Dendritic cell treated with granulocyte-macrophage colony-stimulating factor and Interleukin-4, amounts not matched to agents 40 ng/mL and 50 ng/mL, for 4 days (primary cell): Measurements from ENCODE around the gene ARHGAP22.

Experiments used
- H3K27ac Mint-ChIP-seq: one replicate; pipeline ENCODE4 v1.8.0; 2022; ENCODE audit warnings: mild to moderate bottlenecking, mixed read lengths
- H3K27me3 Mint-ChIP-seq: one replicate; pipeline ENCODE4 v1.8.0; 2022; ENCODE audit warnings: mild to moderate bottlenecking, mixed read lengths
- H3K36me3 Mint-ChIP-seq: one replicate; pipeline ENCODE4 v1.8.0; 2022; ENCODE audit warnings: low read depth, mixed read lengths
- H3K4me1 Mint-ChIP-seq: one replicate; pipeline ENCODE4 v1.8.0; 2022; ENCODE audit warnings: low read depth, mixed read lengths
- H3K4me3 Mint-ChIP-seq: one replicate; pipeline ENCODE4 v1.8.0; 2022; ENCODE audit warnings: mild to moderate bottlenecking, moderate library complexity, mixed read lengths
- H3K9me3 Mint-ChIP-seq: one replicate; pipeline ENCODE4 v1.8.0; 2022; ENCODE audit warnings: mixed read lengths
- intact Hi-C: fragments of 100-400 bp; cut with micrococcal nuclease; formaldehyde crosslinking; loops from one replicate; pipeline ENCODE4 v1.15.0; 2022

ARHGAP22 gene

DNA sequence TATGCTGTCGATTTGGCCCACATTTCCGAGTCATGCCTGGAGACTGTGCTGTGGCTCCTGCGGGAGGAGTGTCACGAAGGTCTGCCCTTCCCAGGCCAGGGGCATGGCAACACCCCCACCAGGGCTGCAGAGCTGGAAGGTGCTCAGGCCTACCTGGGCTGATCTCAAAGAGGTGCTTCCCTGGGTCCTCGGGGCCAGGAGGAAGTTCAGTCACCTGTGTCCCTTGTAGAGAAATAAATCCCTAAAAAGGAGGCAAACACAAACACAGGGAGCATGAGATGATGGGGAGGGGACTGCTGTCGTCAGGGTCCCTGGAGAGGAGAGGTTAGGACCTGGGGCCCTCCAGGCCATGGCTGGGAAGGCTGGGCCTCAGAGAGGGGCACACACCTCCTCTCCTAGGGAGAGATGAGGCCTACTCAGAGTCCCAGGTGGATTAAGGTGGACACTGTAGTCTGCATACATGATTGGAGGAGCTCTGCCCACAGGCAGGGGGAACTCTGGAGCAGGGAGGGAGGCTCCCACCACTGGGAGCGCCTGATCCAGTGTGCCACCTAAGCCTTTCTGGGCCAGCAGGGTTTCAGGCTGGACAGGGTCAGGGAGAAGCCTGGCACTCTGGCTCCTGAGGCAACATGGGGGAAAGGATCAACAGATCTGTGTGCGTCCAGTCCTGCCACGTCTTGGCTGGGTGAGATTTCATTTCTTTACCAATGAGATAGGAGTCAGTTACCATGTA is 49.4 kb downstream of the ARHGAP22 start:
- peaks cover 5% of the 10 kb centered on the region for H3K27me3 Mint-ChIP-seq
- H3K27ac Mint-ChIP-seq, result peak overlapping the region; percentile 5
- H3K36me3 Mint-ChIP-seq, result peaks cover 43% of the 10 kb centered on the region
- intact Hi-C loops, result no loop called here
- peaks cover 29% of the 10 kb centered on the region for H3K4me1 Mint-ChIP-seq
- H3K4me3 Mint-ChIP-seq, result no peak overlapping the region
- no peaks in the 10 kb centered on the region for H3K9me3 Mint-ChIP-seq

- Mint-ChIP-seq H3K4me3 (no peak overlapping the region), H3K36me3 (peaks cover 51% of the 10 kb centered on the region), H3K27me3 (peaks cover 9% of the 10 kb centered on the region), H3K27ac (peak overlapping the region; percentile 5), H3K4me1 (peaks cover 29% of the 10 kb centered on the region), H3K9me3 (no peaks in the 10 kb centered on the region)
- intact Hi-C loops, result loop anchor here (5.0 kb wide), 1 partner anchor 192 kb away; no protein-coding TSS in a partner anchor
These were observed 50.2 kb downstream of the ARHGAP22 start for GRCh38 chr10:48554656-48555055.

GRCh38 chr10:48554246-48554645 is 50.6 kb downstream of the ARHGAP22 start:
- Mint-ChIP-seq H3K4me3 (no peak overlapping the region), H3K4me1 (peaks cover 29% of the 10 kb centered on the region), H3K36me3 (peaks cover 53% of the 10 kb centered on the region), H3K9me3 (no peaks in the 10 kb centered on the region), H3K27ac (no peak overlapping the region), H3K27me3 (peaks cover 9% of the 10 kb centered on the region)
- intact Hi-C loops, result loop anchor here (5.0 kb wide), 1 partner anchor 192 kb away; no protein-coding TSS in a partner anchor

- intact Hi-C loops, result loop anchor here (1.0 to 5.0 kb wide), 3 partner anchors 52 to 191 kb away; partner anchors contain the start of gene ARHGAP22
- peaks cover 9% of the 10 kb centered on the region for H3K27me3 Mint-ChIP-seq
- peaks cover 55% of the 10 kb centered on the region for H3K36me3 Mint-ChIP-seq
- H3K4me1 Mint-ChIP-seq, result peaks cover 29% of the 10 kb centered on the region
- peak overlapping the region; percentile 47 for H3K27ac Mint-ChIP-seq
- H3K4me3 Mint-ChIP-seq, result no peak overlapping the region
- H3K9me3 Mint-ChIP-seq, result no peaks in the 10 kb centered on the region
These were observed 51.8 kb downstream of the ARHGAP22 start for GRCh38 chr10:48552946-48553564.

- Mint-ChIP-seq H3K9me3 (no peaks in the 10 kb centered on the region), H3K27ac (peak overlapping the region; percentile 47), H3K27me3 (peaks cover 10% of the 10 kb centered on the region), H3K4me3 (no peak overlapping the region), H3K4me1 (peaks cover 29% of the 10 kb centered on the region), H3K36me3 (peaks cover 66% of the 10 kb centered on the region)
- intact Hi-C loops, result loop anchor here (1.0 to 5.0 kb wide), 3 partner anchors 53 to 190 kb away; partner anchors contain the start of gene ARHGAP22
These were observed 52.8 kb downstream of the ARHGAP22 start for GRCh38 chr10:48551861-48552591.

GRCh38 chr10:48550977-48551376 is 53.9 kb downstream of the ARHGAP22 start:
- H3K4me3 Mint-ChIP-seq, result no peak overlapping the region
- H3K4me1 Mint-ChIP-seq, result peaks cover 29% of the 10 kb centered on the region
- no peak overlapping the region for H3K27ac Mint-ChIP-seq
- H3K36me3 Mint-ChIP-seq, result peaks cover 67% of the 10 kb centered on the region
- no peaks in the 10 kb centered on the region for H3K9me3 Mint-ChIP-seq
- intact Hi-C loops, result loop anchor here (5.0 kb wide), 1 partner anchor 189 kb away; no protein-coding TSS in a partner anchor
- H3K27me3 Mint-ChIP-seq, result peaks cover 10% of the 10 kb centered on the region

GRCh38 chr10:48550071-48550691 is 54.7 kb downstream of the ARHGAP22 start:
- intact Hi-C loops, result loop anchor here (5.0 kb wide), 1 partner anchor 188 kb away; no protein-coding TSS in a partner anchor
- no peak overlapping the region for H3K27ac Mint-ChIP-seq
- H3K4me3 Mint-ChIP-seq, result no peak overlapping the region
- H3K9me3 Mint-ChIP-seq, result no peaks in the 10 kb centered on the region
- peaks cover 28% of the 10 kb centered on the region for H3K4me1 Mint-ChIP-seq
- H3K36me3 Mint-ChIP-seq, result peaks cover 59% of the 10 kb centered on the region
- H3K27me3 Mint-ChIP-seq, result peaks cover 10% of the 10 kb centered on the region

- H3K36me3 Mint-ChIP-seq, result peaks cover 50% of the 10 kb centered on the region
- H3K27me3 Mint-ChIP-seq, result peaks cover 9% of the 10 kb centered on the region
- no peak overlapping the region for H3K27ac Mint-ChIP-seq
- intact Hi-C loops, result no loop called here
- H3K4me1 Mint-ChIP-seq, result peaks cover 20% of the 10 kb centered on the region
- H3K9me3 Mint-ChIP-seq, result no peaks in the 10 kb centered on the region
- H3K4me3 Mint-ChIP-seq, result no peak overlapping the region
These were observed 55.6 kb downstream of the ARHGAP22 start for GRCh38 chr10:48549236-48549635.

- no peak overlapping the region for H3K4me3 Mint-ChIP-seq
- H3K9me3 Mint-ChIP-seq, result no peaks in the 10 kb centered on the region
- intact Hi-C loops, result no loop called here
- H3K27me3 Mint-ChIP-seq, result peaks cover 9% of the 10 kb centered on the region
- H3K4me1 Mint-ChIP-seq, result peaks cover 21% of the 10 kb centered on the region
- peaks cover 44% of the 10 kb centered on the region for H3K36me3 Mint-ChIP-seq
- no peak overlapping the region for H3K27ac Mint-ChIP-seq
These were observed 56.2 kb downstream of the ARHGAP22 start for GRCh38 chr10:48548531-48549135.

- no peak overlapping the region for H3K27ac Mint-ChIP-seq
- peaks cover 23% of the 10 kb centered on the region for H3K4me1 Mint-ChIP-seq
- no peaks in the 10 kb centered on the region for H3K9me3 Mint-ChIP-seq
- peaks cover 9% of the 10 kb centered on the region for H3K27me3 Mint-ChIP-seq
- H3K4me3 Mint-ChIP-seq, result no peak overlapping the region
- intact Hi-C loops, result no loop called here
- peaks cover 38% of the 10 kb centered on the region for H3K36me3 Mint-ChIP-seq
These were observed 56.9 kb downstream of the ARHGAP22 start for GRCh38 chr10:48547981-48548380.

- H3K27ac Mint-ChIP-seq, result no peak overlapping the region
- H3K4me3 Mint-ChIP-seq, result no peak overlapping the region
- peaks cover 32% of the 10 kb centered on the region for H3K36me3 Mint-ChIP-seq
- peaks cover 17% of the 10 kb centered on the region for H3K4me1 Mint-ChIP-seq
- H3K27me3 Mint-ChIP-seq, result peaks cover 10% of the 10 kb centered on the region
- no peaks in the 10 kb centered on the region for H3K9me3 Mint-ChIP-seq
- intact Hi-C loops, result no loop called here
These were observed 57.6 kb downstream of the ARHGAP22 start for GRCh38 chr10:48547061-48547895.

DNA sequence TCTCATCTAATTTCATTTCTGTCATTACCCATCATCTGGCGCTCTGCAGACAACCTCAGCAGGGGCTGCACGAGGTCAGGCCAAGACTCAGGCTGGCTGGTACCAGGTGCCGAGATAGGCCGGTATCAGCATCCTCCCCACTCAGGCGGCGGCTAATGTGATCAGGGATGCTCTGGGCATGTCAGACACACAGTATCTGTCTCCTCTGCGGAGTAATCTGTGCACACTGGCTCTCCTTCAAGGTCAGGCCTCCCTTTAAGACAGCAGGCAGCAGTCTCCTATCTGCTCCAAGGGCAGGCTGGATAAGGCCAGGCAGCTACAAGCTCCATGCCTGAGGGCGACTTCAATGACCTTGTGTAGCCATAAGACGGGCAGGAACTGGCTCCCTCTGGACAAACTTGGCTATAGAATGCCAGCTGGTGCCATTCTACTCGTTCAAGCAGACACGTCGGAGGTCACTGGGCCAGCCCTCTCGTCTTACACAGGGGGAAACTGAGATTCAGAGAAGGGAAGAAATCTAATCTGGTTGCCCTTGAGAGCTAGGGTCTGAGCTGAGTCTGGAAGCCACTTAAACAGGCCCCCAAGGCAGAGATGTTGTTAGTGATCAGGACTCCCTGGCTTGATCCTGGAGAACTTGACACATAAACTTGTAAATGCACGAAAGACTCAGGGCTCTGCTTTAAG is 59.3 kb downstream of the ARHGAP22 start:
- H3K9me3 Mint-ChIP-seq, result no peaks in the 10 kb centered on the region
- H3K4me1 Mint-ChIP-seq, result peaks cover 9% of the 10 kb centered on the region
- no peak overlapping the region for H3K4me3 Mint-ChIP-seq
- H3K36me3 Mint-ChIP-seq, result peaks cover 26% of the 10 kb centered on the region
- no peak overlapping the region for H3K27ac Mint-ChIP-seq
- intact Hi-C loops, result no loop called here
- H3K27me3 Mint-ChIP-seq, result peaks cover 9% of the 10 kb centered on the region
